HG03432 (cell line): ENCODE results near the gene CHKA.
A peak's percentile ranks its signal among the peaks of the same experiment; 100 is the strongest.

Source experiments
- ATAC-seq: cut with Tn5 transposase; IDR thresholded peaks from one replicate; pipeline ENCODE4 v1.9.1; 2021; ENCODE audit warnings: mild to moderate bottlenecking, moderate library complexity; ENCODE audit not compliant: unreplicated experiment

Gene CHKA

DNA sequence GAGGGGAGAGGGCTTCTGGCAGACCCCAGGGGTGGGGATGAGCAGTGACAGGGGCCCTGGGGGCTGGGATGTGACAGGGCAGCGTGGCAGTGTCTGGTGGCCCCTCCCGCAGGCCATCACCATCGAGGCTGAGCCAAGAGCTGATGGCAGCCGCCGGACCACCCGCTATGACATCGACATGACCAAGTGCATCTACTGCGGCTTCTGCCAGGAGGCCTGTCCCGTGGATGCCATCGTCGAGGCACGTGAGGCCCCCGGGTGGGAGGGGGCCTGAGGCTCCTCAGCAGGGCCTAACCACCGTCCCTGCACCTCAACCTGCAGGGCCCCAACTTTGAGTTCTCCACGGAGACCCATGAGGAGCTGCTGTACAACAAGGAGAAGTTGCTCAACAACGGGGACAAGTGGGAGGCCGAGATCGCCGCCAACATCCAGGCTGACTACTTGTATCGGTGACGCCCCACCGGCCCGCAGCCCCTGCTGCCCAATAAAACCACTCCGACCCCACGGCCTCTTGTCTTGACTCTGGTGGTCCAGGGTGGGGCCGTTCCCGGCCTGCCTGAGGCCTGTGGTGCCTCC lies 85.0 kb downstream of the CHKA start:
- ATAC-seq: no peak

- ATAC-seq: no peak
Observed at GRCh38 chr11:68035266-68035876, 85.8 kb downstream of the CHKA start.

DNA sequence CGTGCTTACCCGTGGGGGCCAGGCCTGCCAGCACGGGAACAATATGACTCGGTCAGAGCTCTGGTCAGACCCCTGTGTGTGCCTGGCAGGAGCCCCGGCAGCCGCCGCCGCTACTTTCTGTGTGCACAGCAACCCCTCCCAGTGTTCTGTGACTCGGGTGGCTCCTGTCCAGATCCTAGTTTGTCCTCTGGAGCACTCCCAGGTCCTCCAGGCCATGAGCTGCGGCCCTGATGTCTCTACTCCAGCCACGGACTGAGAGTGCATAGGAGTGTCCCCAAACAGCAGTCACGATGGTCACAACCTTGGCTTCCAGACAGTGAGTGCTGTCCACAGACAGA lies 87.5 kb downstream of the CHKA start:
- no peak for ATAC-seq

DNA sequence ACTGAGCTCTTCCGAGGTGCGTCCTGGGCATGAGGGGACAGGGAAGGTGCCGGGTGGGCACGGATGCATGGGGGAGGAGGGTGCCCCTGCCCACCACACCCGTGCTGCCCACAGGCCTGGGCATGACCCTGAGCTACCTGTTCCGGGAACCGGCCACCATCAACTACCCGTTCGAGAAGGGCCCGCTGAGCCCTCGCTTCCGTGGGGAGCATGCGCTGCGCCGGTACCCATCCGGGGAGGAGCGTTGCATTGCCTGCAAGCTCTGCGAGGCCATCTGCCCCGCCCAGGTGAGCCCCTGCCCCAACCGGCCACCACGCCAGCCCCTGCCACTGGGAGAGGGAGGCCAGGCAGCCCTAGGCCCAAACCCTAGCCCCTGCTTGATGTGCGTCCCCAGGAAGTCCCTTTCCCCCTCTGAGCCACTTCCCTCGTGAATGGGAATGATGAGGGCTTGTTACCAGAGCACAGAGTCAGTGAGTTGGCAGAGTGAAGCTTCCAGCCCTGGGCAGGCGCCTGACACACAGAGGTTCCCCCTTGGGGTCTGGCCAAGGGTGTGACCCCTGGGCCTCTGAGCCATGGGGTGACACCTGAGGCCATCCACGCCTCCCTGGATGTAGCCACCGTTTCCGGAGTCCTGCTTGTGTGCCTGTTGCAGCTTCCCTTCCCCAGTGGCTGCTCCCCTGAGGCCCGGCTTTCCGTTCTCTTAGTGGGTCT lies 88.0 kb downstream of the CHKA start:
- no peak for ATAC-seq

- ATAC-seq: no peak
Observed at GRCh38 chr11:68032003-68032402, 89.2 kb downstream of the CHKA start.

DNA sequence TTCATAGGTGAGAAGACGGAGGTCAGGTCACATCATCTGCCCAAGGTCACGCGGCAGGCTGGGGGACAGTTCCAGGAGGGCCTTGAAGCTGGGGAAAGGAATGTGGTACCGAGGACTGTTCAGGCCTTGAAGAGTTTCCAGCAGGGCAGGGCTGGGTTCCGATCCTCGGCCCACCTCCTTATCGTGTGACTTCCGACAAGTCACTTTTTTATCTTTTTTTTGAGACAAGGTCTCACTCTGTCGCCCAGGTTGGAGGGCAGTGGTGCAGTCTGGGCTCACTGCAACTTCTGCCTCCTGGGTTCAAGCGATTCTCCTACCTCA lies 90.1 kb downstream of the CHKA start:
- ATAC-seq: no peak

DNA sequence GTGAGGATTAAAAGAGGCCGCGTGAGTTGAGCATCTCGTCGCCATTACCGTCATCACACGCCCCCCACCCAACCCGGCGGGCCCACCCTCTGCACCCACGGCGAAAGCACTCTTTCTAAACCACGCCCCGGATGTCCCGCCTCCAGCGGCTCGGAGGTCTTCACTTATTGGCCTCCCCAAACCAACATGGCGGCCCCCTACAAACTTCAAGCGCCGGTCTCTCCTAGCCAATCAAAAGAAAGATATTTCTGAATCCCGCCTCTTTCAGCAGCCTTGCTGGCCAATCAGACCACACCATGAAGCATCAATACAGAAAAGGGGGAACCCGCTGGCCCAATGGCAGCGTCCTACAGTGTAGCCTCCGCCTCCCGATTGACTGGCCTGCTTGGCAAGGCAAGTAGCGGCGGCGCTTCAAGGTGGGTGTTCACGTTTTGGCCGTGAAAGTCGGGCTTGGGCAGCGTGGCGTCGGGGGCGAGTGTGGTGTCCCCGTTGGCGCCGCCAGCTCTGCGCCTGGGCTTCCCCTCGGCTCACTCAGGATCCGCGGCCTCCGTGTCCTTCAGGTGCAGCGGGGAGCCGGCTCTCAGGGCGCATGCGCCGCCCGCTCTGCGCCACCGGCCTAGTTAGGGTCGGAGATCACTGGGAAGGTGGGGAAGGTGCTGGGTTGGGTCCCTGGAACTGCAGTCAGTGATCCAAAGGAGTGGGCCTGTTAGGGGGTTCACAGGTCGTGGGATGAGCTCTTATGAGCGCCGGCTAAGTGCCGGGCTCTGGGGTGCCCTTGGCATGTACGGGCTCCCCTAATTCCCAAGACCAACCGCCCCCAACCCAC lies 90.7 kb downstream of the CHKA start, which contains the start of gene NDUFS8:
Gene NDUFS8, plus strand, starts transcription at position 364 of the 826 bp plus-strand sequence. CDS start 1,471 bp downstream, outside the sequence.
- peak; percentile 88 for ATAC-seq

DNA sequence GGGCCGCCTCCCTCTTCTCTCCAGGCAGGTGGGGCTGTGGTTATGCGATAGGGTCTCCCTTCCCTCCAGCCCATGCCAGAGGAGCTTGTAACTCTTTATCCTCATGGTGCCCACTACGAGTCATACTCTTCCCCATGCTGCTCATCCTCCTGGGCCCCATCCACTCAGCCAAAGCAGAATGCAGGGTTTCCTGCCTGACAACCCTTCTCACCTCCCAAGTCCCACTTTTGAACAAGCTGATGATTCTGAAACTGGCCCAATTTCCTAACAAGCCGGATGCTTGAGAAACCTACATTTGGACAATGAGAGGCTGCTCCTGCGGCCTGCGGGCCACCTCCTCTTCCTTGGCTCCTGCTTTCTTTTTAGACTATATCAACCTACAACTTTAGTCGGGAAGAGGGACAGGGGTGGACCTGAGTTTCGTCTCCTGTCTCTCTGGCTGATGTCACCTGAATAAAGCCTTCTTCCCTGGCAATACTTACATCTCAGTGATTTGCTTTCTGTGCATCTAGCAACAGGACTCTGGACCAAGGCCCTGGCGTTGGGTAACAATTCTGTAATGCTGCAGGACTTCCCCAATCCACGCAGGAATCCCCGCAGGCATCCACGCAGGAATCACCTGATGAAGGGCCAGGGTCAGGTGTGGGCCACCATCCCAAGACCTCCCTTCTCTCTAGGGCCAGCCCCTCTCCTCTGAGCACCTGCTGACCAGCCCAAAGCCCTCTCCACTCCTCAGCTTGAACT lies 92.2 kb downstream of the CHKA start:
- no peak for ATAC-seq

DNA sequence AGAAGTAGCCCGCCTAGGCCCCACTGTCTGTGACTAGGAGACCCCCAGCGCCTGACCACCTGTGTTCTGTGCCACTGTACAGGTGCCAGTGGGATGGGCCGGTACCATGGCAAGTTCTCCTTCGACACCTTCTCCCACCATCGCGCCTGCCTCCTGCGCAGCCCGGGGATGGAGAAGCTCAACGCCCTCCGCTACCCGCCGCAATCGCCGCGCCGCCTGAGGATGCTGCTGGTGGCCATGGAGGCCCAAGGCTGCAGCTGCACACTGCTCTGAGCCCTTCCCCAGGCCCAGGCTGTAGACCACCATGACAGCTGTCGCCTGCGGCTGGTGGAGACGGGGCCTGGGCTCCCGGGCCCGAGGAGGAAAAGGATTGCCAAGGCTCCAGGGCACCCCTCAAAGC lies 93.5 kb downstream of the CHKA start:
- no peak for ATAC-seq

DNA sequence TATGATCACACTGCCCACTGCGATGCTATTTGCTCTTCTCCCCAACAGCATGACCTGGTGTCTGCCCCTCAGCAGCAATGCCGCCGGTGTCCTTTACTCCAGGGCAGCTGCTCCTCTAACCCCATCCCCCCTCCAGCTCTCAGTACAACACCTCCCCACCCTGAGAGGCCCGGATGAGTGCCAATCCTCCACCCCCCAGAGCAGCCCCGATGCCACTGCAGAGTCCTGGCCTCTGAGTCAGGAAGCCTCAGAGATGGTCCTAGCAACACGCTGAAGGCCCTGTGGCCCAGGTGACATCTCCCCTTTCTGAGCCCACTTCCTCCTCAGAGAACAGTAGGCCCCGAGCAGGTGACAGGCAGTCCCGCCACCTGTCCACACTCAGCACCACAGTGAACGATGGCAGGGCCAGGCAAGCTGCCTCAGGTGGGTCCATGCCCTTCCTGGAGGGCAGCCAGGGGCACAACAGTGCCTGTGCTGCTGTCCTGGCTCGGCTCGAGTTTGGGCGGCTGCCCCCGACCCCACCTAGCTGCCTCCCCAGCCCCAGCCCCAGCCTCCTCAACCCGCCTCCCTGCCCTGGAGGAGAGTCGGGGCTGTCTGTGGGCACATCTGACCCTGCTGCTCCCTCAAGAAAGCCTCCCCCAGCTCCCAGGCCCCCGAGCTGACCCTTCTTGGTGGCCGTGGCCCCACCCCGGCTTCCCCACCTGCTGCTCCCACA lies 94.6 kb downstream of the CHKA start:
- ATAC-seq: no peak

DNA sequence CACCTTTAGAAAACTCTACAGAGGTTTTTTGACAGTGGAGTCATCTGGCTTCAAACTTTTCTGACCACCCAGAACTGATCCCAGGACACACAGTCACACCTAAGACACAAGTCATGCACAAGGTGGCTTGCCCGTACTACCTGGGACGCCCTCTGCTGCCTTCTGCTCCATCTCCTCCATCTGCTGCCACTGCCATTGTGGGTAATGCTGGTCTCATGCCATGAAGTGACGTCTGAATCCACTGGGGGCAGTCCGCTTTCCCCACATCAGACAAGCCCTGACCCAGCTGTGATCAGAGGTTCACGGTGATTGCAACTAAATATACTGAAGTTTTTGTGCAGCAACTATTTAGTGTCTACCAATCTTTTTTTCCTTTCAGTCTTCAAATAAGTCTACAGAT lies 96.1 kb downstream of the CHKA start:
- no peak for ATAC-seq

- no peak for ATAC-seq
Observed at GRCh38 chr11:68024508-68024907, 96.7 kb downstream of the CHKA start.

DNA sequence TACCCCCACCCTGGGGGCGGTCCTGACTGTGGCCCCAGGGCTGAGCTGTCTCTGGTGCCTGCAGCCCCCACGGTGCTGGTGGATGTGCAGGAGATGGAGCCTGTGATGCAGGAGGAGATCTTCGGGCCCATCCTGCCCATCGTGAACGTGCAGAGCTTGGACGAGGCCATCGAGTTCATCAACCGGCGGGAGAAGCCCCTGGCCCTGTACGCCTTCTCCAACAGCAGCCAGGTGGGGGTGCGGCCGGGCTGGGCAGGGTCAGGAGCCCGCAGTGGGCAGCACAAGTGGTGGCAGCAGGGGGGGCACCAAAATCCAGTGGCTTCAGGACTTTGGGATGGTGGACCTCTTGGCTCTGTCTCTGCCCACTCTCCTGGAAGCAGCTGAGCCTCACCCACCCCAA lies 98.7 kb downstream of the CHKA start:
- no peak for ATAC-seq

DNA sequence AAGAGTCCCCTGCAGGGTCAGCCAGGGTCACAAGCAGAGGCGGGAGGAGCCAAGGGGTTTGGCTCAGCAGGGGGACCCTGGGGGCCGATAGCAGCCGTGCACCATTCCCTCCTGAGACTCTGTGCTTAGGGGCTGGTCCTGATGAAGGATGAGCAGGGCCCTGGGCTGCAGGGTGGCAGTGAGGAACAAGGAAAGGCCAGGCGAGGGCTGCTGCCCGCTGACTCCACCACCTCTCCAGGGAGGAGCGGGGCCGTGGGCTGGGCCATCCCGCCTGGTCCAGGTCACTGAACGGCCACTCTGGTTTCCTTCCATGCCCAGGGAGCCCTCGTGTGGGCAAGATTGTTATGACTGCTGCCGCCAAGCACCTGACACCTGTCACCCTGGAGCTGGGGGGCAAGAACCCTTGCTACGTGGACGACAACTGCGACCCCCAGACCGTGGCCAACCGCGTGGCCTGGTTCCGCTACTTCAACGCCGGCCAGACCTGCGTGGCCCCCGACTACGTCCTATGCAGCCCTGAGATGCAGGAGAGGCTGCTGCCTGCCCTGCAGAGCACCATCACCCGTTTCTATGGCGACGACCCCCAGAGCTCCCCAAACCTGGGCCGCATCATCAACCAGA lies 99.9 kb downstream of the CHKA start:
- no peak for ATAC-seq

GRCh38 chr11:68020575-68020974 lies 100.6 kb downstream of the CHKA start:
- ATAC-seq: no peak

DNA sequence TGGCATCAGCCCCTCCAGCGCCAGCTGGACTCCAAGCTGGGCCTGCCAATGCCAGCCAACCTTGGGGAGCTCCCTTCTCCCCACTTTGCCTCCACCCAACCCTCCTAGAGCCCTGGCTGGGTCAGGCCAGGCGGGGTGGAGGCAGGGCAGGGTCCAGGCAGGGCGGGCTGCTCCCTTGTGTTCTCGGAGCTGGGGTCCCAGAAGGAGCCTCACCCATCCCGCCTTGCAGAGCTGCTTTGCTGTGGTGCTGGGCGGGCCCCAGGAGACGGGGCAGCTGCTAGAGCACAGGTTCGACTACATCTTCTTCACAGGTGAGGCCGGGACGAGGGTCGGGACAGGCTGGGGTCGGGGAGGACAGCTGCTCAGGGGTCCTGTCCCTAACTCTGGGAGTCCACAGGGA lies 101.7 kb downstream of the CHKA start:
- ATAC-seq: no peak

GRCh38 chr11:68018730-68019190 lies 102.4 kb downstream of the CHKA start:
- no peak for ATAC-seq

DNA sequence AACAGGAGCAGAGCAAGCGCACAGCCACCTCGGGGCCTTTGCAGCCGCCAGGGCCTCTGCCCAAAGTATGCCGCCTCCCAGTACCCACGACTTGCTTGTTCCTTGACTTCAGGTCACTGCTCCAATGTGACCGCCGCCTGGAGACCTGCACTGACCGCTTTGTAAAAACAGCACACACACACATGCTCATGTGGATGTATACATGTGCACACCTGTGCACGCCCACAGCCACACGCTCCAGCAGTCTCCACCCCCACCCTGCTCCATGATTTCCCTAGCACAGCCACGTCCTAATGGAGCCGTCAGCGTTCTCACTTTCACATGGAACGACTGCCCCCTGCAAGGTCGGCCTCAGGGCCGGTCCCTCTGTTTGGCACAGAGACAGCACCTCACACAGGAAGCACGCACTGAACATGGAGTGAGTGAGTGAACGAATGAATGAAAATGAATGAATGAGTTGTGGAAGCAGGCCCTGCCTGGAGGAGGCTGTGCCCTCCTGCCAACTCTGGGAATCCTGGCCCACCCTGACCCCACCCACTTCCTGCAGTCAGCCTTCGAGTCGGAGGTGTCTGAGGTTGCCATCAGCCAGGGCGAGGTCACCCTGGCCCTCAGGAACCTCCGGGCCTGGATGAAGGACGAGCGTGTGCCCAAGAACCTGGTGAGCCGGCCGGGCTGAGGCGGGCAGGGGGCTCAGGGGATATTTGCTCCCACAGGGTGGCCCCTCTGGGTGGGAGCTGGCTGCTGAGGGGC lies 103.0 kb downstream of the CHKA start:
- ATAC-seq: no peak
